ENCODE measurements around the gene BHLHE23.

DNA sequence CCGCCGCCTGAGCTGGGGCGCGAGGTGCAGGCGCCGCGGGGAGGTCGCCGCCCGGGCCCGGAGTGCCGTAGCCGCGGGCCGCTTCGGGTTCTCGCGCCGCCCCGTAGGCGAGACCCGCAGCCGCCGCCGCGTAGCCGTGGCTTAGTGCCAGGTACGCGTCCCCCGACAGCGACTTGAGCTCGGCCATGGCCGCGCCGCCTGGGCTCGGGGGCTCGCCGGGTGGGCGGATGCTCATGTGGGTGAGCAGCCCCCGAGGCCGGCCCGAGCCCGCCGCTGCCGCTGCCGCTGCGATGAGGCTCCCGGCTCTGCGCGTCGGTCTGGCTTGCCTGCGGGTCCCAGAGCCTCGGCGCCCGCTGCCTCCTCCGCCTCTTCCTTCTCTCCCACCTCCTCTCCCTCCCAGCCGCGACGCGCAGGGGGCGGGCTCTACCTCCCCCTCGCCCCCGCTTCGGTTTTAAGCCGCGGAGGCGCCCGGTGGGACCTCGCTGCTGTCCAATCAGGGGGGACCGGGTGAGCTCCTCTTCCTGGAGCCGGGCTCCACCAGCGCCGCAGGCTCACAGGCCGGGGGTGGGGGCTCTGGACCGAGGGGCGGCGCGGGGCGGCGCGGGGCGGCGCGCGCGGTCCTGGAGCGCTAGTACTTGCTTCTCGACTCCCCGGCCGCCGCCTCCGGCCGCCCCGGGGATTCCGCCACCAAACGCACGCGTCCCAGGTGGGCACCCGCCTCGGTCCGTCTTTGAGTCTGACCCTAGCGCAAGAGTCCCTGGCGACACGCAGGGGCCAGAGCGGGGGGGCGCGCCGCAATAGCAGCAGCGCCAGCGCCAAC, at the start of gene BHLHE23:
- TF ChIP-seq TAF1 (IDR thresholded peaks at IDR 0.05; ENCODE audit: borderline replicate concordance, insufficient read depth, low read length) (no peak), POLR2AphosphoS5 (IDR thresholded peaks at IDR 0.05; ENCODE audit: low read depth, low read length) (no peak), SIN3A (IDR thresholded peaks at IDR 0.05; ENCODE audit: borderline replicate concordance, insufficient read depth, low read length) (no peak), FOXP2 (optimal IDR thresholded peaks at IDR 0.05; ENCODE audit: borderline replicate concordance, extremely low read depth, extremely low read length, insufficient read depth) (no peak)
- TF ChIP-seq, protein P1, sequence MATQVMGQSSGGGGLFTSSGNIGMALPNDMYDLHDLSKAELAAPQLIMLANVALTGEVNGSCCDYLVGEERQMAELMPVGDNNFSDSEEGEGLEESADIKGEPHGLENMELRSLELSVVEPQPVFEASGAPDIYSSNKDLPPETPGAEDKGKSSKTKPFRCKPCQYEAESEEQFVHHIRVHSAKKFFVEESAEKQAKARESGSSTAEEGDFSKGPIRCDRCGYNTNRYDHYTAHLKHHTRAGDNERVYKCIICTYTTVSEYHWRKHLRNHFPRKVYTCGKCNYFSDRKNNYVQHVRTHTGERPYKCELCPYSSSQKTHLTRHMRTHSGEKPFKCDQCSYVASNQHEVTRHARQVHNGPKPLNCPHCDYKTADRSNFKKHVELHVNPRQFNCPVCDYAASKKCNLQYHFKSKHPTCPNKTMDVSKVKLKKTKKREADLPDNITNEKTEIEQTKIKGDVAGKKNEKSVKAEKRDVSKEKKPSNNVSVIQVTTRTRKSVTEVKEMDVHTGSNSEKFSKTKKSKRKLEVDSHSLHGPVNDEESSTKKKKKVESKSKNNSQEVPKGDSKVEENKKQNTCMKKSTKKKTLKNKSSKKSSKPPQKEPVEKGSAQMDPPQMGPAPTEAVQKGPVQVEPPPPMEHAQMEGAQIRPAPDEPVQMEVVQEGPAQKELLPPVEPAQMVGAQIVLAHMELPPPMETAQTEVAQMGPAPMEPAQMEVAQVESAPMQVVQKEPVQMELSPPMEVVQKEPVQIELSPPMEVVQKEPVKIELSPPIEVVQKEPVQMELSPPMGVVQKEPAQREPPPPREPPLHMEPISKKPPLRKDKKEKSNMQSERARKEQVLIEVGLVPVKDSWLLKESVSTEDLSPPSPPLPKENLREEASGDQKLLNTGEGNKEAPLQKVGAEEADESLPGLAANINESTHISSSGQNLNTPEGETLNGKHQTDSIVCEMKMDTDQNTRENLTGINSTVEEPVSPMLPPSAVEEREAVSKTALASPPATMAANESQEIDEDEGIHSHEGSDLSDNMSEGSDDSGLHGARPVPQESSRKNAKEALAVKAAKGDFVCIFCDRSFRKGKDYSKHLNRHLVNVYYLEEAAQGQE (IDR thresholded peaks at IDR 0.05; ENCODE audit: insufficient read depth in 1 of 2, low read depth in 2 of 2, low read length in 2 of 2): no peak
